Pancreas (tissue), 10 donors: ENCODE measurements around the gene CHRNB4. TPM values are rescaled to one million over a fixed set of nuclear protein-coding genes. Genes with fewer than 3 reads are reported as not detected.

Experiments used
- ATAC-seq, 4 donors: fragments of 200-7000 bp; cut with Tn5 transposase; one replicate each; pipeline versions ENCODE4 v1.8.0 to v1.9.1; 2020; ENCODE audit warnings: mild to moderate bottlenecking in 4 of 4, moderate library complexity in 4 of 4
- DNase-seq, 6 donors: peaks; one replicate each; pipeline ENCODE4 v3.0.0-alpha.2; 2020
- FAIRE-seq: peaks from 2 replicates; lab custom pipeline; 2012; peaks lifted over from hg19 to GRCh38; lab: Jason Lieb, UNC
- H3K27ac ChIP-seq, 4 donors: fragments of 200-600 bp; sonication (generic); 1 replicate in 3 of 4; 2 replicates in 1 of 4; pipeline versions ENCODE4 v1.5.0 to v1.8.0; 2020
- H3K27me3 ChIP-seq, 4 donors: fragments of 200-600 bp; one replicate each; pipeline ENCODE4 v1.8.0; 2021
- H3K36me3 ChIP-seq, 3 donors: fragments of 200-600 bp; sonication (generic) in 1 of 3; one replicate each; pipeline versions ENCODE4 v1.5.0 to v1.8.0; 2020 to 2021
- H3K4me1 ChIP-seq, 3 donors: fragments of 200-600 bp; one replicate each; pipeline ENCODE4 v1.8.0; 2021
- H3K4me3 ChIP-seq, 4 donors: fragments of 200-600 bp; sonication (generic) in 2 of 4; one replicate each; pipeline versions ENCODE4 v1.5.0 to v1.8.0; 2020 to 2021
- H3K9me3 ChIP-seq, 4 donors: fragments of 200-600 bp; one replicate each; pipeline ENCODE4 v1.8.0; 2021
- WGBS, 2 donors: extraction: QIAGEN DNeasy Blood & Tissue Kit; methylation state at CpG; one replicate each; pipeline ENCODE4 v1.1.7; 2013; 5-methylcytosine and 5-hydroxymethylcytosine counted together
- intact Hi-C, 3 donors: fragments of 100-400 bp; cut with DNase I; formaldehyde crosslinking; loops; one replicate each; pipeline versions ENCODE4 v1.11.1 to v1.14.2; 2022
- polyA plus RNA-seq, 2 donors: library from polyadenylated mRNA; stranded (reverse); fragments of 200-250 nt; gene quantifications; one replicate each; pipeline ENCODE4 v1.2.3, GENCODE V29; 2013
- total RNA-seq, 6 donors: library from RNA; stranded (reverse); fragmentation: NEBNext Ultra II Directional in 4 of 6; extraction: Animal tissue kit (Norgen Biotek cat#: 25700) in 4 of 6; gene quantifications; one replicate each; pipeline versions ENCODE4 v1.2.1 to v1.2.4, GENCODE V29; 2021 to 2023
- TF ChIP-seq, protein P1 (sequence below), 4 donors: fragments of 200-600 bp; sonication (generic) in 3 of 4; IDR thresholded peaks; one replicate each; pipeline versions ENCODE4 v1.5.0 to v1.8.0; 2021; ENCODE audit warnings: antibody characterized with exemption in 4 of 4
- donor health status: healthy with polysubstance abuse.
- donor health status: DM: no; HTN: no; CAD: no; lungs with moderate emphysema.
- donor health status: DM: no; HTN: no; CAD: no.
- donor health status: control.
- donor health status: control.
- donor health status: Bipolar disorder and iron deficiency.
- donor health status: DM: yes; HTN: yes; CAD: no.
- donor health status: DM: no; HTN: no; CAD: no.
- donor health status: DM: no; HTN: no; CAD: no.
- donor health status: DM: yes; HTN: yes; CAD: no.

Gene CHRNB4
- total and polyA plus RNA-seq, 8 donors, result 0.02 to 0.18 TPM; not detected in 6

DNA sequence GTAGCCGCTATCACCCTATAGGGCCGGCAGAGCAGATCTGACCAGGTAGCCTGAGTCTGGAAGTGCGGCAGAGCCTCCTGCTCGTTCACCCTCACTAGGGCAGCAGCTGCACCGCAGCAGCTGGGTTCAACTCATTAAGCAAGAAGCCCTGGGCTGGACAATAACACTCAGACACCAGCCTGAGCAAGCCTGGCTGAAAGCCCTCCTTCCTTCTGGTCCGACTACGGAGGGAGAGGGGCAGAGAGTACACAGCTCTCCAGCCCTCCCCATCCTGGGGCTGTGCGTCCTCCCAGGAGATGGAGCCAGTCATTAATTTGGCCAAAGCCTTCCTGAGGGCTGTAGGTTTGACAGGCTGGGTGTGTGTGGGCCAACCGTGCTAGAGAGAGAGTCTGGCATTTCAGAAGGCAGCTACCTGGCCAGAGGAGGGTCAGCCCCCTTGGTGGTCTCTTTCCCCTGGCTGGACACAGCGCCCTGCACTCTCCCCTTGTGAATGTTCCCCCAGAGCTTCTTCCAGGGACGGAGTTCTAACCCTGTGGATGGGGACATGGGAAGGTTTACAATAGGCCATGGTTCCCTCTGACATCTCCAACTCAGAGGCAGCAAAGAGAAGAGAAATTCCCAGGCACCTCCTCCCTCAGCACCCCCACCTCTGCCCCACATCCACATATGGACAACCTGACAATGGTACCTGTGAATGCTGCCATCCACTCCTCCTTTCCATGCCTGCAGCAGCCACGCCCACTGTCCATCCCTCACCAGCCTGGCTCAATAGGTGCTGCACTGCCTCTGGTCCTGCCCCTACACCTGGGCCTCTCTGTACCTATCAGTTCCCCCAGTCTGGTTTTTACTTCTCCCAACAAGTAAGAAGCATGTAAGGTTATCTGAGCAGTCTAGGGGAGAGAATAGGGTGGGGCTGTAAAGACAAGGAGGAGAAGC is 6.5 kb downstream of the CHRNB4 start:
- H3K9me3 ChIP-seq, result no peaks in the 10 kb centered on the region
- H3K4me3 ChIP-seq, result no peak overlapping the region
- 72 to 73% methylated on average over 12 of the region's 12 CpGs for WGBS, 2 donors
- no peaks in the 10 kb centered on the region for H3K36me3 ChIP-seq
- intact Hi-C loops, result no loop called here
- H3K27me3 ChIP-seq, result no peaks in the 10 kb centered on the region
- no peak overlapping the region for H3K27ac ChIP-seq
- no peaks in the 10 kb centered on the region for H3K4me1 ChIP-seq
- no peak for FAIRE-seq
- TF ChIP-seq, protein P1, sequence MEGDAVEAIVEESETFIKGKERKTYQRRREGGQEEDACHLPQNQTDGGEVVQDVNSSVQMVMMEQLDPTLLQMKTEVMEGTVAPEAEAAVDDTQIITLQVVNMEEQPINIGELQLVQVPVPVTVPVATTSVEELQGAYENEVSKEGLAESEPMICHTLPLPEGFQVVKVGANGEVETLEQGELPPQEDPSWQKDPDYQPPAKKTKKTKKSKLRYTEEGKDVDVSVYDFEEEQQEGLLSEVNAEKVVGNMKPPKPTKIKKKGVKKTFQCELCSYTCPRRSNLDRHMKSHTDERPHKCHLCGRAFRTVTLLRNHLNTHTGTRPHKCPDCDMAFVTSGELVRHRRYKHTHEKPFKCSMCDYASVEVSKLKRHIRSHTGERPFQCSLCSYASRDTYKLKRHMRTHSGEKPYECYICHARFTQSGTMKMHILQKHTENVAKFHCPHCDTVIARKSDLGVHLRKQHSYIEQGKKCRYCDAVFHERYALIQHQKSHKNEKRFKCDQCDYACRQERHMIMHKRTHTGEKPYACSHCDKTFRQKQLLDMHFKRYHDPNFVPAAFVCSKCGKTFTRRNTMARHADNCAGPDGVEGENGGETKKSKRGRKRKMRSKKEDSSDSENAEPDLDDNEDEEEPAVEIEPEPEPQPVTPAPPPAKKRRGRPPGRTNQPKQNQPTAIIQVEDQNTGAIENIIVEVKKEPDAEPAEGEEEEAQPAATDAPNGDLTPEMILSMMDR (IDR thresholded peaks at IDR 0.05), result no peak
- no peak for DNase-seq
- ATAC-seq, result no peak

DNA sequence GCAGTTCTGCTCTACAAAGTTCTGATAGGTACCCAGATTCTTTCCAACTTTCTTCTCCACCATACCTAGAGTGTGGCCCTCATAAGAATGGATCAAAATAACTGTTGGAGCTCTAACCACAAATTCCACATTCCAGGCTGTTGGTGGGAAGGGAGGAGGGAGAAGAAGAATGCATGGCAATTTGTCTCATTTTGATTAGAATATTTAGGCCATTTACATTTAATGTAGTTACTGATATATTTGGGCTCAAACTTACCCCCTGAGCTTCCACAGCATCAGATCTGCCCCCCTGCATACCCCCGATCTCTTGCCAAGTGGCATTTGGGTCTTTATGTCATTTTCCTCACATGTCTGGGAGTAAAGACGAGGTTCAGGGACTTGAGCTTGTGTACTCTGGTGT is 7.7 kb downstream of the CHRNB4 start:
- TF ChIP-seq, protein P1 (IDR thresholded peaks at IDR 0.05), result no peak
- FAIRE-seq, result no peak
- Histone ChIP-seq H3K27me3 (no peaks in the 10 kb centered on the region), H3K4me3 (no peak overlapping the region), H3K36me3 (no peaks in the 10 kb centered on the region), H3K27ac (no peak overlapping the region), H3K9me3 (no peaks in the 10 kb centered on the region), H3K4me1 (no peaks in the 10 kb centered on the region)
- no peak for ATAC-seq
- DNase-seq, result no peak
- WGBS, 2 donors, result 87 to 93% methylated on average over 2 of the region's 2 CpGs
- intact Hi-C loops, result no loop called here

DNA sequence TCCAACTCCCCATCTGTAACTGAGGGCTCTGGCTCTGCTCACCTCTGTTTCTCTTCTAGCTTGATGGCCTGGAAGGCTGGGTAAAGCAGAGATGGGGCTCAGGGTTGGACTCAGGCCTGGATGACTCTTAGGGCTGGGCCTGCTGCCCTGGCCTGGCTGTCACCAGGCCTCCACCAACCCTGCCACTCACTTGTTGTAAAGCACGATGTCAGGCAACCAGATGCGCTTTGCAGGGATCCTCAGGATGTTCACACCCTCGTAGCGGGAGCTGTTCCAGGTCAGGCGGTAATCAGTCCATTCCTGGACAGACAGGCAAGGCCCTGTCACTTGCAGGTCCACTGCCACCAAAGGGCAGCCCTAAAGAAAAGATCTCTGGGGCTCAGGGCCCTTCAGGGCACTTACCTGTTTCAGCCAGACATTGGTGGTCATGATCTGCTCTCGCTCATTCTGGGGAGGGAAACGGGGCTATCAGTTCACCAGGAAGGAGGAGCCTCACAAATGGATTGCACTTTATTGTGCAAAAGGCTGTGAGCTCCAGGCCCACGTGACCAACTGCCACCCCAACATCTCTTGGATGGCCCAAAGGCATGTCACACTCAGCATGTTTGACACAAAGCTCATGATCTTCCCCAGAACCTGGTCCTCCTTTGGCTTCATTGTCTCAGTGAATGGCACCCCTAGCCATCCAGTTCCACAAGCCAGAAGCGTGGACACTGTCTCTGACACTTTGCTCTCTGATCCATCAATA is 9.9 kb downstream of the CHRNB4 start:
- no peak for DNase-seq
- H3K36me3 ChIP-seq, result no peaks in the 10 kb centered on the region
- no peak for FAIRE-seq

DNA sequence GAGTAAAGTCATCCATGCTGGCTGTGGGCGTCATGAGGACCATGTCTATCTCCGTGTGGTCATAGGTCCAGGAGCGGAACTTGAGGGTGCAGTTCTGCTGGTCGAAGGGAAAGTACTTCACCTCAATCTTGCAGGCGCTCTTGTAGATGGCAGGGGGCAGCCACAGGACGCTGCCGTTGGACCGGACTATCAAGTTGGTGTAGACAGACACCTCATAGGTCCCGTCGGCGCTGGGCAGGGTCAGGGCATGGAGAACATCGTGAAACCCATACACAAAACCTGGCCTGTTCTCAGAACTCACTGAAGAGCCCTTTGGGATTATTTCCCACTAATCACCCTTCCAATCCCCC is 11.3 kb downstream of the CHRNB4 start:
- 78% methylated on average over 12 of the region's 12 CpGs for WGBS, 2 donors
- ATAC-seq (no peak), DNase-seq (no peak), FAIRE-seq (no peak)
- TF ChIP-seq, protein P1 (IDR thresholded peaks at IDR 0.05), result no peak
- H3K4me1 ChIP-seq, result no peaks in the 10 kb centered on the region
- H3K27ac ChIP-seq, result no peak overlapping the region
- no peaks in the 10 kb centered on the region for H3K36me3 ChIP-seq
- intact Hi-C loops, result no loop called here
- no peak overlapping the region for H3K4me3 ChIP-seq
- no peaks in the 10 kb centered on the region for H3K9me3 ChIP-seq
- no peaks in the 10 kb centered on the region for H3K27me3 ChIP-seq

More for the DNA sequence above, 9.9 kb downstream of the CHRNB4 start:
- TF ChIP-seq, protein P1 (IDR thresholded peaks at IDR 0.05), result no peak
- Histone ChIP-seq H3K9me3 (no peaks in the 10 kb centered on the region), H3K4me1 (no peaks in the 10 kb centered on the region), H3K27me3 (no peaks in the 10 kb centered on the region), H3K4me3 (no peak overlapping the region), H3K27ac (no peak overlapping the region)
- WGBS, 2 donors, result 79 to 81% methylated on average over 9 of the region's 9 CpGs
- intact Hi-C loops, result no loop called here
- no peak for ATAC-seq
